ENCODE measurements around the gene RASEF.

Gene RASEF

DNA sequence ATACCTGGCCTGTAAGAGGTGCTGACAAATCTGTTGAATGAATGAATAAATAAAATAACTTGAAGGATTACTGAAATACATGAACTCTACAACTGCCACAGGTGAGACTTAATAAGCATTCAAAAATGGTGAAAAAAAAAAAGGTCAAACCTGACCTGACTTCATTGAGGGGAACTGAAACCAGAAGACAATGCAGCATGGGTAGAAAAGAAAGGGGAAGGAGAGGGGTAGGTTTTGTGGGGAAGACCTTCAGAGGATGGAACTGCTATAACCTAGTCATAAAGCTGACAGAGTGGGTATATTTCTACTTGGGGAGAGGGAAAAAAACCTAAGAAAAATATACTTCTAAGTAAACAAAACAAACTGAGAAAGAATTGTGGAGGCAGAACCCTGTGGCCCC lies 56.6 kb downstream of the RASEF start:
- Histone ChIP-seq H3K27me3 (ENCODE audit: insufficient read depth, poor library complexity, severe bottlenecking) (no peaks in the 10 kb centered on the region), H3K4me3 (replicated peaks; ENCODE audit: insufficient read depth, low read length) (no peak overlapping the region), H3K27ac (replicated peaks) (no peak overlapping the region)
- TF ChIP-seq SPI1 (IDR thresholded peaks at IDR 0.05; ENCODE audit: borderline replicate concordance, low read depth) (no peak), GABPA (IDR thresholded peaks at IDR 0.05; ENCODE audit: low read depth) (no peak), POLR2AphosphoS5 (IDR thresholded peaks at IDR 0.05; ENCODE audit: low read depth) (no peak)
- TF ChIP-seq, protein P1, sequence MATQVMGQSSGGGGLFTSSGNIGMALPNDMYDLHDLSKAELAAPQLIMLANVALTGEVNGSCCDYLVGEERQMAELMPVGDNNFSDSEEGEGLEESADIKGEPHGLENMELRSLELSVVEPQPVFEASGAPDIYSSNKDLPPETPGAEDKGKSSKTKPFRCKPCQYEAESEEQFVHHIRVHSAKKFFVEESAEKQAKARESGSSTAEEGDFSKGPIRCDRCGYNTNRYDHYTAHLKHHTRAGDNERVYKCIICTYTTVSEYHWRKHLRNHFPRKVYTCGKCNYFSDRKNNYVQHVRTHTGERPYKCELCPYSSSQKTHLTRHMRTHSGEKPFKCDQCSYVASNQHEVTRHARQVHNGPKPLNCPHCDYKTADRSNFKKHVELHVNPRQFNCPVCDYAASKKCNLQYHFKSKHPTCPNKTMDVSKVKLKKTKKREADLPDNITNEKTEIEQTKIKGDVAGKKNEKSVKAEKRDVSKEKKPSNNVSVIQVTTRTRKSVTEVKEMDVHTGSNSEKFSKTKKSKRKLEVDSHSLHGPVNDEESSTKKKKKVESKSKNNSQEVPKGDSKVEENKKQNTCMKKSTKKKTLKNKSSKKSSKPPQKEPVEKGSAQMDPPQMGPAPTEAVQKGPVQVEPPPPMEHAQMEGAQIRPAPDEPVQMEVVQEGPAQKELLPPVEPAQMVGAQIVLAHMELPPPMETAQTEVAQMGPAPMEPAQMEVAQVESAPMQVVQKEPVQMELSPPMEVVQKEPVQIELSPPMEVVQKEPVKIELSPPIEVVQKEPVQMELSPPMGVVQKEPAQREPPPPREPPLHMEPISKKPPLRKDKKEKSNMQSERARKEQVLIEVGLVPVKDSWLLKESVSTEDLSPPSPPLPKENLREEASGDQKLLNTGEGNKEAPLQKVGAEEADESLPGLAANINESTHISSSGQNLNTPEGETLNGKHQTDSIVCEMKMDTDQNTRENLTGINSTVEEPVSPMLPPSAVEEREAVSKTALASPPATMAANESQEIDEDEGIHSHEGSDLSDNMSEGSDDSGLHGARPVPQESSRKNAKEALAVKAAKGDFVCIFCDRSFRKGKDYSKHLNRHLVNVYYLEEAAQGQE (IDR thresholded peaks at IDR 0.05; ENCODE audit: insufficient replicate concordance, low read depth): no peak
- TF ChIP-seq, protein P2, sequence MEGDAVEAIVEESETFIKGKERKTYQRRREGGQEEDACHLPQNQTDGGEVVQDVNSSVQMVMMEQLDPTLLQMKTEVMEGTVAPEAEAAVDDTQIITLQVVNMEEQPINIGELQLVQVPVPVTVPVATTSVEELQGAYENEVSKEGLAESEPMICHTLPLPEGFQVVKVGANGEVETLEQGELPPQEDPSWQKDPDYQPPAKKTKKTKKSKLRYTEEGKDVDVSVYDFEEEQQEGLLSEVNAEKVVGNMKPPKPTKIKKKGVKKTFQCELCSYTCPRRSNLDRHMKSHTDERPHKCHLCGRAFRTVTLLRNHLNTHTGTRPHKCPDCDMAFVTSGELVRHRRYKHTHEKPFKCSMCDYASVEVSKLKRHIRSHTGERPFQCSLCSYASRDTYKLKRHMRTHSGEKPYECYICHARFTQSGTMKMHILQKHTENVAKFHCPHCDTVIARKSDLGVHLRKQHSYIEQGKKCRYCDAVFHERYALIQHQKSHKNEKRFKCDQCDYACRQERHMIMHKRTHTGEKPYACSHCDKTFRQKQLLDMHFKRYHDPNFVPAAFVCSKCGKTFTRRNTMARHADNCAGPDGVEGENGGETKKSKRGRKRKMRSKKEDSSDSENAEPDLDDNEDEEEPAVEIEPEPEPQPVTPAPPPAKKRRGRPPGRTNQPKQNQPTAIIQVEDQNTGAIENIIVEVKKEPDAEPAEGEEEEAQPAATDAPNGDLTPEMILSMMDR (IDR thresholded peaks at IDR 0.05; ENCODE audit: insufficient read depth, low read length): no peak
- no peak for DNase-seq (ENCODE audit: low read depth in 1 of 2, low spot score in 1 of 2)

DNA sequence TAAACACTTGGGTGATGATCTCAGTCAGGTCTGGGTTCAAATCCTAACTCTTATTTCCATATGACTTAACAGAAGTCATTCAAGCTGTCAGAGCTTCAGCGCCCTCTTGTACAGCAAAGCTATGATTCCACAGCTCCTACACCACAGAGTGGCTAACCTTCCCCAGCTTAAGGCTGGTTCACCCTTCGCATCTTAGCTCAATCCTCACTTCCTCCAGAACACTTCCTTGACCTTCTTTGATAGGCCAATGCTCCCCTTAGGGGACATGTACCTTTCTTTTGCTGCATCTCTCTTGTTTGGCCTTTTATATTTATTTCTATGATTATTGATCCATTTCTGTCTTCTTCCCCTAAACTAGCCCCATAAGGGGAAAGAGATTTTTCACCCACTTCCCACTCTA lies 57.0 kb downstream of the RASEF start:
- TF ChIP-seq, protein P2 (IDR thresholded peaks at IDR 0.05; ENCODE audit: insufficient read depth, low read length): no peak

DNA sequence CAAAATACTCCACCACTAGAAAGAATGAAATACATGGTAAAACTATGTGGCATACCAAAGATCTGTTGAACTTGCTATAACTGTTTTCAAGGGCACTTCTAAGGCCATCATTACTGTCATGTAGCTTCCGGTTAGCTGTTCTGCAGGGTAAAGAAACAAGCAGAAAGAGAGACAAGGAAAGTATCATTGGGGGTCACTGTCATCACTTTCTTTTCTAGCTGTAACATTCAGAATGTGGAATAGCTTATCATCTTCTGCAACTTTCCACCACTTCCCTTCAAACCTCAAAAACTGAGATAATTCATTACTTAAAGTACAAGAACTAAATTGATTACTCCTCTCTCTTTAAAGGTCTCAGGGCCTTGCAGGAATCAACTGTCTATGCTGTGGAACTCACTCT lies 57.6 kb downstream of the RASEF start:
- no peaks in the 10 kb centered on the region for H3K27me3 ChIP-seq (ENCODE audit: insufficient read depth, poor library complexity, severe bottlenecking)
- no peak overlapping the region for H3K4me3 ChIP-seq (replicated peaks; ENCODE audit: insufficient read depth, low read length)
- DNase-seq (ENCODE audit: low read depth in 1 of 2, low spot score in 1 of 2): no peak
- TF ChIP-seq, protein P2 (IDR thresholded peaks at IDR 0.05; ENCODE audit: insufficient read depth, low read length): no peak
- TF ChIP-seq, protein P1 (IDR thresholded peaks at IDR 0.05; ENCODE audit: insufficient replicate concordance, low read depth): no peak
- no peak for TF ChIP-seq POLR2AphosphoS5 (IDR thresholded peaks at IDR 0.05; ENCODE audit: low read depth)
- H3K27ac ChIP-seq (replicated peaks): no peak overlapping the region

More for the DNA sequence above, 57.0 kb downstream of the RASEF start:
- Histone ChIP-seq H3K27ac (replicated peaks) (no peak overlapping the region), H3K27me3 (ENCODE audit: insufficient read depth, poor library complexity, severe bottlenecking) (no peaks in the 10 kb centered on the region), H3K4me3 (replicated peaks; ENCODE audit: insufficient read depth, low read length) (no peak overlapping the region)
- DNase-seq (ENCODE audit: low read depth in 1 of 2, low spot score in 1 of 2): no peak

DNA sequence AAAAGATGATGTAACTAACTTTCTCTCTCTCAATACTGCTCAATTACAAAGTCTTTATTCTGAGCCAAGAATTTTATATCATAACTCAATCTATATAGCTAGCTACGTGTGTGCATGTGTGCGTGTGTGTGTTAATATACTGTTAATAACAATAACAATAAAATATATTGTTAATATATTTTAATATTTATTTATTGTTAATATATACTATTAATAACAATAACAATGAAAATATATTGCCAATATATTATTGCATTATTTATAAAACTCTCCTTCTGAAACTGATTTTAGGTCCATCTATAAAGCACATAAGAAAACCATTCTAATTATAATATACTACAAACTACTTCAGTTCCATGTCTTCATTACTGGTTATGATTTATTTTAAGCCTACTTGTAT lies 60.6 kb downstream of the RASEF start:
- Histone ChIP-seq H3K27ac (replicated peaks) (no peak overlapping the region), H3K4me3 (replicated peaks; ENCODE audit: insufficient read depth, low read length) (no peak overlapping the region), H3K27me3 (ENCODE audit: insufficient read depth, poor library complexity, severe bottlenecking) (no peaks in the 10 kb centered on the region)
- TF ChIP-seq, protein P2 (IDR thresholded peaks at IDR 0.05; ENCODE audit: insufficient read depth, low read length): no peak
- TF ChIP-seq, protein P1 (IDR thresholded peaks at IDR 0.05; ENCODE audit: insufficient replicate concordance, low read depth): no peak
- TF ChIP-seq GABPA (IDR thresholded peaks at IDR 0.05; ENCODE audit: low read depth) (no peak), POLR2AphosphoS5 (IDR thresholded peaks at IDR 0.05; ENCODE audit: low read depth) (no peak), SPI1 (IDR thresholded peaks at IDR 0.05; ENCODE audit: borderline replicate concordance, low read depth) (no peak)
- no peak for DNase-seq (ENCODE audit: low read depth in 1 of 2, low spot score in 1 of 2)

All from HL-60 (cell line).